Hippocampal formation (tissue), 2 donors: Measurements from ENCODE around the gene NPW.

Experiments
- DNase-seq, 2 donors: peaks; one replicate each; lab custom pipeline; 2025; lab: John Stamatoyannopoulos, UW

NPW gene

GRCh38 chr16:2019518-2019920, at the start of gene NPW:
Gene NPW, plus strand, starts transcription at chr16:2019785.
- no peak for DNase-seq

GRCh38 chr16:1971796-1972489, 47.6 kb upstream of the NPW start, which contains the start of gene TBL3:
Gene TBL3, plus strand, starts transcription at chr16:1972053. Its CDS starts 112 bp downstream, at chr16:1972165.
- DNase-seq = peak; percentile 86 to 94

- no peak for DNase-seq
Observed at GRCh38 chr16:1972490-1972877, 47.1 kb upstream of the NPW start.

GRCh38 chr16:1973461-1974156, 46.0 kb upstream of the NPW start:
- DNase-seq = no peak

GRCh38 chr16:1974157-1975070, 45.2 kb upstream of the NPW start:
- DNase-seq = no peak

- DNase-seq = no peak
Observed at GRCh38 chr16:1975432-1976215, 44.0 kb upstream of the NPW start.

GRCh38 chr16:1976216-1976520, 43.4 kb upstream of the NPW start:
- no peak for DNase-seq

- DNase-seq = no peak
Observed at GRCh38 chr16:1976951-1977874, 42.4 kb upstream of the NPW start.

- DNase-seq = no peak
Observed at GRCh38 chr16:1977875-1978268, 41.7 kb upstream of the NPW start.

- DNase-seq = no peak
Observed at GRCh38 chr16:1978476-1979120, 41.0 kb upstream of the NPW start.

GRCh38 chr16:1979271-1980029, 40.1 kb upstream of the NPW start:
- DNase-seq = no peak

GRCh38 chr16:1980030-1980769, 39.4 kb upstream of the NPW start:
- DNase-seq = no peak

GRCh38 chr16:1980770-1981087, 38.9 kb upstream of the NPW start:
- DNase-seq = no peak

- no peak for DNase-seq
Observed at GRCh38 chr16:1981398-1981836, 38.2 kb upstream of the NPW start, which contains the start of gene NOXO1. Gene NOXO1, minus strand, starts transcription at chr16:1981469. Its CDS starts 290 bp downstream, at chr16:1981179.

- no peak for DNase-seq
Observed at GRCh38 chr16:1982013-1982433, 37.6 kb upstream of the NPW start.

GRCh38 chr16:1982991-1983543, 36.5 kb upstream of the NPW start:
- no peak for DNase-seq

GRCh38 chr16:1983544-1984346, 35.8 kb upstream of the NPW start, which contains the start of gene GFER:
Gene GFER, plus strand, starts transcription at chr16:1984193. Its CDS starts 26 bp downstream, at chr16:1984219.
- DNase-seq = peak; percentile 82 to 89
